GM12864 (cell line): ENCODE measurements around the gene NUDT3.
A peak's percentile ranks its signal among the peaks of the same experiment; 100 is the strongest.
"Not testable (repeated sequence)": the region's sequence is repeated elsewhere in the genome, so short reads cannot be mapped to it uniquely, and the experiment has no call there.

Experiments
- DNase-seq: peaks from one replicate; pipeline ENCODE4 v3.0.0-alpha.2; 2011; ENCODE audit warnings: low read depth
- H3K4me3 ChIP-seq: 2 replicates; pipeline ENCODE4 v1.5.1; 2011; ENCODE audit warnings: mild to moderate bottlenecking, low read depth, low read length, control low read depth
- TF ChIP-seq, protein P1 (sequence below): IDR thresholded peaks from 2 replicates; pipeline ENCODE4 v1.5.1; 2011; ENCODE audit warnings: low read depth, mild to moderate bottlenecking, moderate library complexity, low read length, control low read depth, inconsistent platforms; ENCODE audit errors: missing control alignments

NUDT3 gene

DNA sequence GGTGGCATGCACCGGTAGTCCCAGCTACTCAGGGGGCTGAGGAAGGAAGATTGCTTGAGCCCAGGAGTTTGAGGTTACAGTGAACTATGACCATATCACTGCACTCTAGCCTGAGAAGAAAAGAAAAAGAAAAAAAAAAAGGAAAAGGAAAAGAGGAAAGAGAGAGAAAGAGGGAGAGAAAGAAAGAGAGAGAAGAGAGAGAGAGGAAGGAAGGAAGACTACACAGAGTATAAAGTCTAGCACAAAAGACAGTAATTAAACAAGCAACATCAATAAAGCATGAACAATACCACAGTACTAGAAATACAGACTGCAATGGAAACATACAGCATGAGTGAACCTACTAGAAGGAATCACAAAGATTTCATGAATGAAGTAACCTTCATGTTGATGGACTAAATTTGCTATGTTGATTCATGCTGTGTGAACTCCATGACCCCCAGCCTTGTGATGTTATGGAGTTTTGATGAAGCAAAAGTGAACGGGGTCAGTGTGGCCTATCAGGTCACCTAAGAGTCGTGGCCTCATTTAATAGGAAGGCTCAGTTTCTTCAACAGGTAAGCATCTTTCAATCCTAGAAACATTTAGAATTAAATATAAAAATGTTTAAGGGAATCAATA lies 57.6 kb downstream of the NUDT3 start:
- H3K4me3 ChIP-seq = no peak overlapping the region
- TF ChIP-seq, protein P1, sequence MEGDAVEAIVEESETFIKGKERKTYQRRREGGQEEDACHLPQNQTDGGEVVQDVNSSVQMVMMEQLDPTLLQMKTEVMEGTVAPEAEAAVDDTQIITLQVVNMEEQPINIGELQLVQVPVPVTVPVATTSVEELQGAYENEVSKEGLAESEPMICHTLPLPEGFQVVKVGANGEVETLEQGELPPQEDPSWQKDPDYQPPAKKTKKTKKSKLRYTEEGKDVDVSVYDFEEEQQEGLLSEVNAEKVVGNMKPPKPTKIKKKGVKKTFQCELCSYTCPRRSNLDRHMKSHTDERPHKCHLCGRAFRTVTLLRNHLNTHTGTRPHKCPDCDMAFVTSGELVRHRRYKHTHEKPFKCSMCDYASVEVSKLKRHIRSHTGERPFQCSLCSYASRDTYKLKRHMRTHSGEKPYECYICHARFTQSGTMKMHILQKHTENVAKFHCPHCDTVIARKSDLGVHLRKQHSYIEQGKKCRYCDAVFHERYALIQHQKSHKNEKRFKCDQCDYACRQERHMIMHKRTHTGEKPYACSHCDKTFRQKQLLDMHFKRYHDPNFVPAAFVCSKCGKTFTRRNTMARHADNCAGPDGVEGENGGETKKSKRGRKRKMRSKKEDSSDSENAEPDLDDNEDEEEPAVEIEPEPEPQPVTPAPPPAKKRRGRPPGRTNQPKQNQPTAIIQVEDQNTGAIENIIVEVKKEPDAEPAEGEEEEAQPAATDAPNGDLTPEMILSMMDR = no peak
- no peak for DNase-seq

DNA sequence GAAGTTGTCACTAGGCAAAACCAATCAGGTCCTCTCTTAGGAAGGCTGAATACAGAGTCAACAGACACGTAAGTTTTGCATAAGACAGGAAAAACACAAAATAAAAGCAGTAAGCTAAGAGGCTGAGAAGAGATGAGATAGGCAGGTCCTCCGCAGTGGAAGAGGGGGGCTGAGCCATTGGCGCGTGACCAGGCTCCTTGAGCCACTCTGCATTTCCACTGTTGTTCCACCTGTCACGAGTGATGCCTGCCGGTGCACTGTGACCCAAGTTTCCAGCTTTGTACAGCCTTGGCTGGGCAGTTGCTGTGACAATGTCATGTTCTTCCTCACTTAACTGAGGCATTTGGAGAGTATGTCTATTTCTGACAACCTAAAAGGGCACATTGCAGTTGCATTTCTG lies 58.6 kb downstream of the NUDT3 start:
- peak; percentile 36 for DNase-seq
- TF ChIP-seq, protein P1 = no peak
- H3K4me3 ChIP-seq = no peak overlapping the region

DNA sequence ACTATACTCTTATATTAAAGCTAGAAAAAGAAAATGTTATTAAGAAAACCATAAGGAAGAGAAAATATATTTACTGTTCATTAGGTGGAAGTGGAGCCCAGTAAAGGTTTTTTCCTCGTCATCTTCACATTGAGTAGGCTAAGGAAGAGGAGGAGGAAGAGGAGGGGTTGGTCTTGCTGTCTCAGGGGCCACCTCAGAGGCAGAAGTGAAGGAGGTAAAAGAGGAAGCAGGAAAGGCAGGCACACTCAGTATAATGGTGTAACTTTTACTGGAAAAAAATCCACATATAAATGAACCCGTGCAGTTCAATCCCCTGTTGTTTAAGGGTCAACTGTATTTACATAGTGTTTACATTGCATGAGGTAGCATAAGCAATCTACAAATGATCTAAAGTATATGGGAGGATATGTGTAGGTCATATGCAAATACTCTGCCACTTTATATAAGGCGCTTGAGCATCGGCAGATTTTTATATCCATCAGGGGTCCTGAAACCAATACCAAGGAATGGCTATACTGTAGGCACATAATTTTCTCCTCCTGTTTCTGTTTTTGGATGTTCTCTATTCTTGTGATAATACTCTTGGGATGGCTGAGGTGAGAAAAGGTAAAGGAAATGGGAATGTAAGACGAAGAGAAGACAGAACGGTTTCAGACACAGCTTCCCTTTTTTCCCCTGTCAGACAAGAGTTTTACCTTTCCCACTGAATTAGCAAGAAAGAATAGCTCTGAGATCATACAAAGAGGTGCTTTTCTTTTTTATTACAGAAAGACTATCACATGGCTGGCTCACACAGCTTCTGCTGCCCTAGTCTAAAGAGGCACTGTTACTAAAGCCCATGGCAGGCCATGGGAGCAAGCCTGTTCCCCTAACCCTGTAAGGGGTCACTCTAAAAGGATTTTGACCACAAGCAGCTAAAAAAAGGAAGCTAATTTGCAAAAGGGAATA lies 59.9 kb downstream of the NUDT3 start:
- no peak for DNase-seq
- TF ChIP-seq, protein P1 = no peak
- H3K4me3 ChIP-seq = peak overlapping the region; percentile 12; the same call in 1 of the 2 replicates

DNA sequence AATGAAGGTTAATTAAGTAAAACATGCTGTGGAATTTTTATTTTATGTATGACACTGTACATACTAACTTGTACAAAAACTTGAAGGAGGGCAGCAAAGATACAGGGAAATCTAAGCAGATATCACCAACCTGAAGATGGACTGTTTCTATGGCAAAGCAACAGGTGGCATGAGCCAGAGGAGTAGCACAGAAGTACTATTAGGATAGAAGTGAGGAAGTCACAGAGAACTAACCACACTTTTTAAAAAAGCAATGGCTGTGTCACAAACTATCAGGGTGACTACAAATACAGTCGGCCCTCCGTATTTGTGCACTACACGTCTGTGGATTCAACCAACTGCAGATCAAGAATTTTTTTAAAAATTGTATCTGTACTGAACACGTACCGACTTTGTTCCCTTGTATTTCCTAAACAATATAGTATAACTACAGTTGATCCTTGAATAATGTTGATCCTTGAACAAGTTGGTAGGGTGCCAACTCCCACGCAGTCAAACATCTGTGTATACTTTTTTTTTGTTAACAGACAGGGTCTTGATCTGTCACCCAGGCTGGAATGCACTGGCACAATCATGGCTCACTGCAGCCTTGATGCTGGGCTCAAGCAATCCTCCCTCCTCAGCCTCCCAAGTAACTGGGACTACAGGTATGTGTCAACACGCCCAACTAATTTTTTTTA lies 61.0 kb downstream of the NUDT3 start:
- TF ChIP-seq, protein P1 = no peak
- no peak for DNase-seq
- H3K4me3 ChIP-seq = no peak overlapping the region

DNA sequence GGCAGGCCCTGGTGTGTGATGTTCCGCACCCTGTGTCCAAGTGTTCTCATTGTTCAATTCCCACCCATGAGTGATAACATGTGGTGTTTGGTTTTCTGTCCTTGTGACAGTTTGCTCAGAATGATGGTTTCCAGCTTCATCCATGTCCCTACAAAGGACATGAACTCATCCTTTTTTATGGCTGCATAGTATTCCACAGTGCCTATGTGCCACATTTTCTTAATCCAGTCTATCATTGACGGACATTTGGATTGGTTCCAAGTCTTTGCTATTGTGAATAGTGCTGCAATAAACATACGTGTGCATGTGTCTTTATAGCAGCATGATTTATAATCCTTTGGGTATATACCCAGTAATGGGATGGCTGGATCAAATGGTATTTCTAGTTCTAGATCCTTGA lies 62.7 kb downstream of the NUDT3 start:
- H3K4me3 ChIP-seq, DNase-seq: not testable (repeated sequence)

DNA sequence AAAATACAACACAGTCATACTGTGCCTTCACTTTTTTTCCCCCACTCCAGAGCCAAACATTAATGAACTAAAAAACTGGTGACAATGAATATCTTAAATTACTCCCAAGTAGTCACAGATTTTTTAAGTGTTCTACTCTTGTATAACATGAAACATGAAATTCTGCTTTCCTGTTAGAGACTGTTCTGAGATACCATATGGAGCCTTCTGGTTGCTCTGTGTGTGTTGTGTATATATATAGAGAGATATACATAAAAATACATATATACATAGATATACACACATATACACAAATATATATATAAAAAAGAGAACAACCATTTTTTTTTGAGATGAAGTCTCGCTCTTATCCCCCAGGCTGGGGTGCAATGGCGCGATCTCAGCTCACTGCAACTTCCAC lies 63.5 kb downstream of the NUDT3 start:
- no peak overlapping the region for H3K4me3 ChIP-seq
- no peak for DNase-seq
- TF ChIP-seq, protein P1 = no peak

DNA sequence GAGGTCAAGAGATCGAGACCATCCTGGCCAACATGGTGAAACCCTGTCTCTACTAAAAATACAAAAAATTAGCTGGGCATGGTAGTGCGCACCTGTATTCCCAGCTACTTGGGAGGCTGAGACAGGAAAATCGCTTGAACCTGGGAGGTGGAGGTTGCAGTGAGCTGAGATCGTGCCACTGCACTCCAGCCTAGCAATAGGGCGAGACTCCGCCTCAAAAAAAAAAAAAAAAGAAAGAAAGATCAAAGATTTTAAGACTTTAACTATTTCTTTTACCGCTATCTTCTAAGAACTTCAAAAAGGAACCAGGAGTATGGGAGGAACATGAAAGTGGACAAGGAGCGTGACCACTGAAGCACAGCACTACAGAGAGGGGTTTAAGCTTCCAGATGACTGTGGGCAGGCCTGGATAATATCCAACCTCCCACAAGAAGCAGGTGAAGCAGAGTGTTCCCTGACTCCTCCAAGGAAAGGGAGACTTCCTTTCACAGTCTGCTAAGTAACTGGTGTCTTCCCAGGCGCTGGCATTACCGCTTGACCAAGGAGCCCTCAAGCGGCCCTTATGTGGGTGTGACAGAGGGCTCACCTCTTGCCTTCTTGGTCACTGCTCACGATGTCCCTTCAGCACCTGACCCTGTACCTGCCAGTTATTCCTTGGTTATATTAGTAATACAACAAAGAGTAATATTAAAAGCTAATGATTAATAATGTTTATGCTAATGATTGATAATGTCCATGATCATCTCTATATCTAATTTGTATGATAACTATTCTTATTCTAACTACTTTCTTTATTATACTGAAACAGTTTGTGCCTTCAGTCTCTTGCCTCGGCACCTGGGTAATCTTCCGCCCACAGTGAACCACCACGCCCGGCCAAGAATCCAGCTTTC lies 64.9 kb downstream of the NUDT3 start:
- DNase-seq, H3K4me3 ChIP-seq: not testable (repeated sequence)
